Fibroblast of pulmonary artery (primary cell): Measurements from ENCODE around the gene OR13F1.

Experiments
- DNase-seq: peaks from one replicate; pipeline ENCODE4 v3.0.0-alpha.2; 2010; ENCODE audit warnings: low read depth
- H3K4me3 ChIP-seq: replicated peaks from 2 replicates; pipeline ENCODE4 v1.5.1; 2011; ENCODE audit warnings: low read depth, mild to moderate bottlenecking, control low read depth, low read length, moderate library complexity
- TF ChIP-seq, protein P1 (sequence below): IDR thresholded peaks from 2 replicates; pipeline ENCODE4 v1.5.1; 2011; ENCODE audit warnings: mild to moderate bottlenecking, control low read depth, low read length, inconsistent platforms; ENCODE audit errors: missing control alignments

Gene OR13F1

GRCh38 chr9:104503963-104504362 lies at the start of gene OR13F1:
Gene OR13F1 (plus strand): TSS chr9:104504263. CDS start chr9:104504263, 0 bp downstream.
- no peak within 1 kb of the TSS for H3K4me3 ChIP-seq
- DNase-seq, result no peak
- TF ChIP-seq, protein P1, sequence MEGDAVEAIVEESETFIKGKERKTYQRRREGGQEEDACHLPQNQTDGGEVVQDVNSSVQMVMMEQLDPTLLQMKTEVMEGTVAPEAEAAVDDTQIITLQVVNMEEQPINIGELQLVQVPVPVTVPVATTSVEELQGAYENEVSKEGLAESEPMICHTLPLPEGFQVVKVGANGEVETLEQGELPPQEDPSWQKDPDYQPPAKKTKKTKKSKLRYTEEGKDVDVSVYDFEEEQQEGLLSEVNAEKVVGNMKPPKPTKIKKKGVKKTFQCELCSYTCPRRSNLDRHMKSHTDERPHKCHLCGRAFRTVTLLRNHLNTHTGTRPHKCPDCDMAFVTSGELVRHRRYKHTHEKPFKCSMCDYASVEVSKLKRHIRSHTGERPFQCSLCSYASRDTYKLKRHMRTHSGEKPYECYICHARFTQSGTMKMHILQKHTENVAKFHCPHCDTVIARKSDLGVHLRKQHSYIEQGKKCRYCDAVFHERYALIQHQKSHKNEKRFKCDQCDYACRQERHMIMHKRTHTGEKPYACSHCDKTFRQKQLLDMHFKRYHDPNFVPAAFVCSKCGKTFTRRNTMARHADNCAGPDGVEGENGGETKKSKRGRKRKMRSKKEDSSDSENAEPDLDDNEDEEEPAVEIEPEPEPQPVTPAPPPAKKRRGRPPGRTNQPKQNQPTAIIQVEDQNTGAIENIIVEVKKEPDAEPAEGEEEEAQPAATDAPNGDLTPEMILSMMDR, result no peak

- no peak overlapping the region for H3K4me3 ChIP-seq
- DNase-seq, result no peak
- TF ChIP-seq, protein P1, result no peak
Measured at GRCh38 chr9:104456831-104457230, 47.2 kb upstream of the OR13F1 start.

GRCh38 chr9:104463864-104464263 lies 40.2 kb upstream of the OR13F1 start:
- H3K4me3 ChIP-seq, result no peak overlapping the region
- TF ChIP-seq, protein P1, result no peak
- no peak for DNase-seq

- no peak overlapping the region for H3K4me3 ChIP-seq
- TF ChIP-seq, protein P1, result no peak
- DNase-seq, result no peak
Measured at GRCh38 chr9:104468261-104468660, 35.8 kb upstream of the OR13F1 start.

DNA sequence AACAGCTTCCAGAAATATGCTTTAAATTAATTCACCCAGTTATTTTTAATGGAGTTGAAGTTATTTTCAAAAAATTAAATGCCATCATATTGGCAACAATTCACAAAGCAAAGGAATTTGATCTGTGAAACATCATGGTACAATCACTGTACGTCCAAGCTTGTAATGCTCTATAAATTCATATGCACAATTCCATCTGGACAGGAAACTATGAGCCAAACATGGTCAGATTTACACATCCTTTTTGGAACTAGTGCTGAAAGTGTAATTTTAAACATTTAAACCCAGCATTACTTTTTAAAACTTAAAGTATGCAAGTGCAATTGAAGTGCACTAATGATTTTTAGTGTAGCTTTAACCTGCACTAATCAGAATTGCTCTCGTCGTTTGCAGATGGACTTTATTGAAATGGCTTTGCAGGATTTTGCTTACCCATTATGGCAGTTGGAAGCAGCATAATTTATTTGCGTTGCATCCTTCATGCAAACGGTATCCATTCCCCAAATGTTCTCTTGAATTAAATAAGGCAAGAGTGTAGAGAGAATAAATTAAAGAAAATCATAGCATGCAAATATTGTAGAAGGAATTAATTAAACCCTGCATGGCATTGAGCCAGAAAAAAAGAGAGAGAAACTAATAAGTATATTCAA lies 21.0 kb upstream of the OR13F1 start:
- TF ChIP-seq, protein P1, result no peak
- no peak for DNase-seq
- H3K4me3 ChIP-seq, result no peak overlapping the region

GRCh38 chr9:104485014-104485413 lies 19.0 kb upstream of the OR13F1 start:
- TF ChIP-seq, protein P1, result no peak
- no peak for DNase-seq
- no peak overlapping the region for H3K4me3 ChIP-seq

DNA sequence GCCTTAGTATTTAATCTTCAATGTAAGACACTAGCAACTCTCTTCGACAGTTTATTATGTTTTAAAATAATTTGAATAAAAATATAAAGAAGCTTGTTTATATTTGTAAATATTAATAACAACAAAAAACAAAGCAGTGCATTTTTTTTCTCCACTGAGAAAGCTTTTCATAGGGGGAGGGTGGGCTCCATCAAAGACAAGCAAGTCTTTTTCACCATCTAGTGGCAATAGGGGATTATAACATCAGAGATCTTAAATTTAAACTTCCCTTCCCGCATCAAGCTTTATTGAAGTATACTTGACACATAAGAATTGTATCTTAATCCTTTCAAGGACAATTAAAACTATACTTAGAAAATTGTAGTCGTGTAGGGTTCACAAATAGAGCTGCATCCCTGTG lies 9.3 kb upstream of the OR13F1 start:
- H3K4me3 ChIP-seq, result no peak overlapping the region
- TF ChIP-seq, protein P1, result no peak
- DNase-seq, result no peak
